ENCODE measurements around the gene IL12RB1.

DNA sequence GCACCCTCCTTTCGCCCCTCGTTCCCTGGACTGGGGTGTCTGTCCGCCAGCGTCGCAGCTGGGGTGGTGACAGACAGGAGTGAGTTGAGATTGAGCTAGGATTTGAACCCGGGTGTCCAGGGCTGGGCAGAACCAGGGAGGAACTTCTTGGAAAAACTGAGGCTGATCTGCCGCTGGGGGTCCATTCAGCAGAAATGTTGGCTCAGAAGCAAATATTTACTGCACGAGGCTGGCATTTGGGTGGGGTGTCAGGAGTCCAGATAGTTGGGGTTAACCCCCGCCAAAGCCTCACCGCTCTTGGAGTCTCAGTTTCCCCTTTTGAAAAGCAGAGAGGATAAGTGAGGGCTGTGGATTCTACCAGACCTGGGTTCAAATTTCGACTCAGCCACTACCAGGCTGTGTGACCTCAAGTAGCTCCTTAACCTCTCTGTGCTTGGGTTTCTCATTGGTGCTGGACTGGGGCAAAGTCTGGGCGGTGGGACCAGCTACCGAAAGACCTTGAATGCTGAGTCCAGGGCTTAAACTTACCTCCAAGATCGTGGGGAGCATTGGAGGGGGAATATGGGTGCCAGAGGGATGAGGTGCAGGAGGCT, 31.8 kb upstream of the IL12RB1 start:
- TF ChIP-seq POLR2AphosphoS5 (IDR thresholded peaks at IDR 0.05) (no peak), EP300 (IDR thresholded peaks at IDR 0.05) (no peak), POLR2A (IDR thresholded peaks at IDR 0.05) (no peak)
- TF ChIP-seq, protein P1, sequence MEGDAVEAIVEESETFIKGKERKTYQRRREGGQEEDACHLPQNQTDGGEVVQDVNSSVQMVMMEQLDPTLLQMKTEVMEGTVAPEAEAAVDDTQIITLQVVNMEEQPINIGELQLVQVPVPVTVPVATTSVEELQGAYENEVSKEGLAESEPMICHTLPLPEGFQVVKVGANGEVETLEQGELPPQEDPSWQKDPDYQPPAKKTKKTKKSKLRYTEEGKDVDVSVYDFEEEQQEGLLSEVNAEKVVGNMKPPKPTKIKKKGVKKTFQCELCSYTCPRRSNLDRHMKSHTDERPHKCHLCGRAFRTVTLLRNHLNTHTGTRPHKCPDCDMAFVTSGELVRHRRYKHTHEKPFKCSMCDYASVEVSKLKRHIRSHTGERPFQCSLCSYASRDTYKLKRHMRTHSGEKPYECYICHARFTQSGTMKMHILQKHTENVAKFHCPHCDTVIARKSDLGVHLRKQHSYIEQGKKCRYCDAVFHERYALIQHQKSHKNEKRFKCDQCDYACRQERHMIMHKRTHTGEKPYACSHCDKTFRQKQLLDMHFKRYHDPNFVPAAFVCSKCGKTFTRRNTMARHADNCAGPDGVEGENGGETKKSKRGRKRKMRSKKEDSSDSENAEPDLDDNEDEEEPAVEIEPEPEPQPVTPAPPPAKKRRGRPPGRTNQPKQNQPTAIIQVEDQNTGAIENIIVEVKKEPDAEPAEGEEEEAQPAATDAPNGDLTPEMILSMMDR (IDR thresholded peaks at IDR 0.05) = no peak

All from stomach (tissue), 4 donors.